Liver (tissue), 9 donors: ENCODE results near the gene CACNA1E. TPM values are rescaled to one million over a fixed set of nuclear protein-coding genes. Genes with fewer than 3 reads are reported as not detected.

ENCODE experiments used
- DNase-seq: peaks from one replicate; pipeline ENCODE4 v3.0.0-alpha.2; 2017; ENCODE audit warnings: low spot score
- H3K27ac ChIP-seq, 2 donors: one replicate each; pipeline ENCODE4 v1.7.0; 2013; ENCODE audit warnings: inconsistent platforms in 2 of 2, low read length in 2 of 2, control low read depth in 1 of 2, low read depth in 1 of 2, mild to moderate bottlenecking in 1 of 2
- H3K27me3 ChIP-seq, 4 donors: one replicate each; pipeline versions ENCODE4 v1.6.1 to v1.7.0; 2013; ENCODE audit warnings: low read length in 3 of 4, inconsistent platforms in 1 of 4, mild to moderate bottlenecking in 1 of 4, moderate library complexity in 1 of 4; ENCODE audit not compliant: control insufficient read depth in 4 of 4, insufficient read depth in 4 of 4
- H3K36me3 ChIP-seq, 4 donors: one replicate each; pipeline versions ENCODE4 v1.6.1 to v1.7.0; 2013; ENCODE audit warnings: low read length in 3 of 4, mild to moderate bottlenecking in 3 of 4, low read depth in 1 of 4, moderate library complexity in 1 of 4; ENCODE audit not compliant: control insufficient read depth in 4 of 4, insufficient read depth in 3 of 4
- H3K4me1 ChIP-seq, 4 donors: one replicate each; pipeline versions ENCODE4 v1.6.1 to v1.7.0; 2013; ENCODE audit warnings: low read length in 3 of 4, mild to moderate bottlenecking in 3 of 4, moderate library complexity in 1 of 4; ENCODE audit not compliant: control insufficient read depth in 4 of 4, insufficient read depth in 4 of 4
- H3K4me3 ChIP-seq, 3 donors: one replicate each; pipeline versions ENCODE4 v1.6.1 to v1.7.0; 2013; ENCODE audit warnings: low read length in 3 of 3, control low read depth in 1 of 3, low read depth in 1 of 3, mild to moderate bottlenecking in 1 of 3
- H3K9ac ChIP-seq, 2 donors: one replicate each; pipeline ENCODE4 v1.7.0; 2013; ENCODE audit warnings: low read length in 2 of 2, mild to moderate bottlenecking in 2 of 2, moderate library complexity in 2 of 2, control low read depth in 1 of 2, low read depth in 1 of 2
- H3K9me3 ChIP-seq, 4 donors: one replicate each; pipeline versions ENCODE4 v1.6.1 to v1.7.0; 2013; ENCODE audit warnings: low read length in 3 of 4; ENCODE audit not compliant: control insufficient read depth in 4 of 4
- EGR1 ChIP-seq, 2 donors: IDR thresholded peaks; 2 replicates each; pipeline ENCODE4 v1.6.1; 2016 to 2018; ENCODE audit warnings: antibody characterized with exemption in 2 of 2, low read depth in 2 of 2
- FOXA1 ChIP-seq: IDR thresholded peaks from 2 replicates; pipeline ENCODE4 v1.6.1; 2016; ENCODE audit warnings: antibody characterized with exemption
- FOXA2 ChIP-seq: IDR thresholded peaks from 2 replicates; pipeline ENCODE4 v1.6.1; 2016; ENCODE audit warnings: antibody characterized with exemption
- GABPA ChIP-seq, 2 donors: IDR thresholded peaks in 1 of 2; conservative IDR thresholded peaks in 1 of 2; 2 replicates each; pipeline ENCODE4 v1.6.1; 2016; ENCODE audit warnings: antibody characterized with exemption in 2 of 2, mild to moderate bottlenecking in 1 of 2, moderate library complexity in 1 of 2
- HNF4A ChIP-seq, 2 donors: conservative IDR thresholded peaks; 2 replicates each; pipeline ENCODE4 v1.6.1; 2016; ENCODE audit warnings: antibody characterized with exemption in 2 of 2, mild to moderate bottlenecking in 2 of 2
- HNF4G ChIP-seq: IDR thresholded peaks from 2 replicates; pipeline ENCODE4 v1.6.1; 2016; ENCODE audit warnings: antibody characterized with exemption
- JUND ChIP-seq, 2 donors: IDR thresholded peaks; 2 replicates each; pipeline ENCODE4 v1.6.1; 2016; ENCODE audit warnings: antibody characterized with exemption in 2 of 2
- NR2F2 ChIP-seq: IDR thresholded peaks from 2 replicates; pipeline ENCODE4 v1.6.1; 2016; ENCODE audit warnings: antibody characterized with exemption
- RAD21 ChIP-seq, 2 donors: IDR thresholded peaks; 2 replicates each; pipeline ENCODE4 v1.6.1; 2016; ENCODE audit warnings: antibody characterized with exemption in 2 of 2, mild to moderate bottlenecking in 2 of 2
- SP1 ChIP-seq: IDR thresholded peaks from 2 replicates; pipeline ENCODE4 v1.6.1; 2018; ENCODE audit warnings: antibody characterized with exemption, mild to moderate bottlenecking
- TAF1 ChIP-seq: conservative IDR thresholded peaks from 2 replicates; pipeline ENCODE4 v1.6.1; 2016; ENCODE audit warnings: antibody characterized with exemption, mild to moderate bottlenecking
- WGBS: extraction: QIAGEN DNeasy Blood & Tissue Kit; methylation state at CpG from one replicate; pipeline ENCODE4 v1.1.7; 2013; 5-methylcytosine and 5-hydroxymethylcytosine counted together
- polyA plus RNA-seq, 2 donors: library from polyadenylated mRNA; stranded (reverse) in 1 of 2; unstranded in 1 of 2; fragments of 200-250 nt in 1 of 2; fragments of >200 nt in 1 of 2; fragmentation: Nextera tagmentation in 1 of 2; extraction: Ambion mirVana in 1 of 2; gene quantifications; one replicate each; pipeline versions ENCODE4 v1.2.1 to v1.2.3, GENCODE V29; 2013 to 2015
- total RNA-seq, 2 donors: library from RNA; depleted of rRNA; stranded (reverse); fragments of >200 nt; gene quantifications; one replicate each; pipeline ENCODE4 v1.2.3, GENCODE V29; 2014
- TF ChIP-seq, protein P1 (sequence below): fragments of 150-350 bp; IDR thresholded peaks from 2 replicates; pipeline ENCODE4 v1.5.1; 2017; ENCODE audit warnings: improper control_type of control experiment, low read depth, low read length; ENCODE audit not compliant: missing input control
- TF ChIP-seq, protein P2 (sequence below): IDR thresholded peaks from 2 replicates; pipeline ENCODE4 v1.6.1; 2016; ENCODE audit warnings: antibody characterized with exemption, mild to moderate bottlenecking
- TF ChIP-seq, protein P3 (sequence below): IDR thresholded peaks from 2 replicates; pipeline ENCODE4 v1.6.1; 2016; ENCODE audit warnings: antibody characterized with exemption
- TF ChIP-seq, protein P4 (sequence below): IDR thresholded peaks from 2 replicates; pipeline ENCODE4 v1.6.1; 2016; ENCODE audit warnings: antibody characterized with exemption
- TF ChIP-seq, protein P5 (sequence below): IDR thresholded peaks from 2 replicates; pipeline ENCODE4 v1.6.1; 2016; ENCODE audit warnings: antibody characterized with exemption
- donor health status: healthy.
- donor health status: healthy.
- donor health status: healthy.
- donor health status: healthy.
- donor health status: healthy.

CACNA1E gene
- total and polyA plus RNA-seq, 4 donors, result under 0.01 to 0.08 (median 0.01) TPM; not detected in 1

DNA sequence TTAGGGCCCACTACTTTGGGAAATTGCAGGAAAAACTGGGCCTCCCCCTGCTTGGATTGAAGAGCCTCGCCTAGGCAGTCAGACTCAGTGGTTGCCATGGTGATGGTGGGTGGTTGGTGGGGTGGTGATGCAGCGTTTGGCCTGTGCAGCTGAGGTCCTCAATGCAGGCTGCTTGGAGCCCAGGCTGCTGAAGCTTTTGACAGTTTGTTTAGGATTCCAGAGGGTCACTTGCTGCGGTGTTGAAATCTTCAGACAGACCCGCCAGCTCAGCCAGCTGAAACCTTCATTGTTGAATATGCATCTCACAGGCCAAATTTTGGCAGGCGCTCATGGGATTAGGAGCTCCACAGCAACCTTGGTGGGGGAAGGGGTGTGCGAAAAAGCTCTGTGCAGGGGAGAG lies 67.9 kb downstream of the CACNA1E start:
- Histone ChIP-seq H3K27ac (no peak overlapping the region), H3K9me3 (no peaks in the 10 kb centered on the region), H3K4me3 (no peak overlapping the region), H3K4me1 (no peaks in the 10 kb centered on the region), H3K36me3 (no peaks in the 10 kb centered on the region), H3K9ac (no peak overlapping the region), H3K27me3 (peaks cover 0 to 3% (median 1%) of the 10 kb centered on the region in 4 donors)
- no peak for TF ChIP-seq RAD21 (IDR thresholded peaks at IDR 0.05)
- TF ChIP-seq NR2F2, result no peak
- TF ChIP-seq, protein P1, sequence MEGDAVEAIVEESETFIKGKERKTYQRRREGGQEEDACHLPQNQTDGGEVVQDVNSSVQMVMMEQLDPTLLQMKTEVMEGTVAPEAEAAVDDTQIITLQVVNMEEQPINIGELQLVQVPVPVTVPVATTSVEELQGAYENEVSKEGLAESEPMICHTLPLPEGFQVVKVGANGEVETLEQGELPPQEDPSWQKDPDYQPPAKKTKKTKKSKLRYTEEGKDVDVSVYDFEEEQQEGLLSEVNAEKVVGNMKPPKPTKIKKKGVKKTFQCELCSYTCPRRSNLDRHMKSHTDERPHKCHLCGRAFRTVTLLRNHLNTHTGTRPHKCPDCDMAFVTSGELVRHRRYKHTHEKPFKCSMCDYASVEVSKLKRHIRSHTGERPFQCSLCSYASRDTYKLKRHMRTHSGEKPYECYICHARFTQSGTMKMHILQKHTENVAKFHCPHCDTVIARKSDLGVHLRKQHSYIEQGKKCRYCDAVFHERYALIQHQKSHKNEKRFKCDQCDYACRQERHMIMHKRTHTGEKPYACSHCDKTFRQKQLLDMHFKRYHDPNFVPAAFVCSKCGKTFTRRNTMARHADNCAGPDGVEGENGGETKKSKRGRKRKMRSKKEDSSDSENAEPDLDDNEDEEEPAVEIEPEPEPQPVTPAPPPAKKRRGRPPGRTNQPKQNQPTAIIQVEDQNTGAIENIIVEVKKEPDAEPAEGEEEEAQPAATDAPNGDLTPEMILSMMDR, result no peak
- TF ChIP-seq GABPA (IDR thresholded peaks at IDR 0.05 in 1 of 2, conservative IDR thresholded peaks at IDR 0.05 in 1 of 2), result no peak
- no peak for DNase-seq
- 55% methylated on average over 6 of the region's 6 CpGs for WGBS

DNA sequence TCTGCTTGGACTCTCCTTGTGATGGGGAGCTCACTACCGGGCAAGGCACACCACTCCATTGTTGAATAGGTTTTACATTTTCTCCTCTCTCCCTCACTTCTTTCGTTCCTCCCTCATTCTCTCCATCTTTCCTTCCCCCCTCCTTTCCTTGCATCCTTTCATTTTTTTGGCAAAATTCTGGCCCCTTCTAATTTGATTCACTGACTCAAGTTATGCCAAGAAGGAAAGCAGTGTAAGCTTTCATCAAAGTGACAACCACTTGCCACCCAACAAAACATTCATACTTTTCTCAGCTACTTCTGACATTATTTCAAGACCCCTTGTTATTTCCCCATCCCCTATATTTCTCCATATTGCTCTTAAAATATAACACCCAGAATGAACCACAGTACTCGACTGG lies 68.4 kb downstream of the CACNA1E start:
- H3K4me1 ChIP-seq, result no peaks in the 10 kb centered on the region
- DNase-seq, result no peak
- no peaks in the 10 kb centered on the region for H3K36me3 ChIP-seq
- TF ChIP-seq RAD21 (IDR thresholded peaks at IDR 0.05) (no peak), FOXA1 (no peak), HNF4A (conservative IDR thresholded peaks at IDR 0.05) (no peak), NR2F2 (no peak), FOXA2 (no peak), EGR1 (IDR thresholded peaks at IDR 0.05; ENCODE audit: low read depth in 2 of 2) (no peak), TAF1 (no peak), HNF4G (no peak), JUND (IDR thresholded peaks at IDR 0.05) (no peak), SP1 (no peak)
- TF ChIP-seq, protein P2, sequence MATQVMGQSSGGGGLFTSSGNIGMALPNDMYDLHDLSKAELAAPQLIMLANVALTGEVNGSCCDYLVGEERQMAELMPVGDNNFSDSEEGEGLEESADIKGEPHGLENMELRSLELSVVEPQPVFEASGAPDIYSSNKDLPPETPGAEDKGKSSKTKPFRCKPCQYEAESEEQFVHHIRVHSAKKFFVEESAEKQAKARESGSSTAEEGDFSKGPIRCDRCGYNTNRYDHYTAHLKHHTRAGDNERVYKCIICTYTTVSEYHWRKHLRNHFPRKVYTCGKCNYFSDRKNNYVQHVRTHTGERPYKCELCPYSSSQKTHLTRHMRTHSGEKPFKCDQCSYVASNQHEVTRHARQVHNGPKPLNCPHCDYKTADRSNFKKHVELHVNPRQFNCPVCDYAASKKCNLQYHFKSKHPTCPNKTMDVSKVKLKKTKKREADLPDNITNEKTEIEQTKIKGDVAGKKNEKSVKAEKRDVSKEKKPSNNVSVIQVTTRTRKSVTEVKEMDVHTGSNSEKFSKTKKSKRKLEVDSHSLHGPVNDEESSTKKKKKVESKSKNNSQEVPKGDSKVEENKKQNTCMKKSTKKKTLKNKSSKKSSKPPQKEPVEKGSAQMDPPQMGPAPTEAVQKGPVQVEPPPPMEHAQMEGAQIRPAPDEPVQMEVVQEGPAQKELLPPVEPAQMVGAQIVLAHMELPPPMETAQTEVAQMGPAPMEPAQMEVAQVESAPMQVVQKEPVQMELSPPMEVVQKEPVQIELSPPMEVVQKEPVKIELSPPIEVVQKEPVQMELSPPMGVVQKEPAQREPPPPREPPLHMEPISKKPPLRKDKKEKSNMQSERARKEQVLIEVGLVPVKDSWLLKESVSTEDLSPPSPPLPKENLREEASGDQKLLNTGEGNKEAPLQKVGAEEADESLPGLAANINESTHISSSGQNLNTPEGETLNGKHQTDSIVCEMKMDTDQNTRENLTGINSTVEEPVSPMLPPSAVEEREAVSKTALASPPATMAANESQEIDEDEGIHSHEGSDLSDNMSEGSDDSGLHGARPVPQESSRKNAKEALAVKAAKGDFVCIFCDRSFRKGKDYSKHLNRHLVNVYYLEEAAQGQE, result no peak
- TF ChIP-seq, protein P3, sequence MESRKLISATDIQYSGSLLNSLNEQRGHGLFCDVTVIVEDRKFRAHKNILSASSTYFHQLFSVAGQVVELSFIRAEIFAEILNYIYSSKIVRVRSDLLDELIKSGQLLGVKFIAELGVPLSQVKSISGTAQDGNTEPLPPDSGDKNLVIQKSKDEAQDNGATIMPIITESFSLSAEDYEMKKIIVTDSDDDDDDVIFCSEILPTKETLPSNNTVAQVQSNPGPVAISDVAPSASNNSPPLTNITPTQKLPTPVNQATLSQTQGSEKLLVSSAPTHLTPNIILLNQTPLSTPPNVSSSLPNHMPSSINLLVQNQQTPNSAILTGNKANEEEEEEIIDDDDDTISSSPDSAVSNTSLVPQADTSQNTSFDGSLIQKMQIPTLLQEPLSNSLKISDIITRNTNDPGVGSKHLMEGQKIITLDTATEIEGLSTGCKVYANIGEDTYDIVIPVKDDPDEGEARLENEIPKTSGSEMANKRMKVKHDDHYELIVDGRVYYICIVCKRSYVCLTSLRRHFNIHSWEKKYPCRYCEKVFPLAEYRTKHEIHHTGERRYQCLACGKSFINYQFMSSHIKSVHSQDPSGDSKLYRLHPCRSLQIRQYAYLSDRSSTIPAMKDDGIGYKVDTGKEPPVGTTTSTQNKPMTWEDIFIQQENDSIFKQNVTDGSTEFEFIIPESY, result no peak
- TF ChIP-seq, protein P1, result no peak
- TF ChIP-seq, protein P4, sequence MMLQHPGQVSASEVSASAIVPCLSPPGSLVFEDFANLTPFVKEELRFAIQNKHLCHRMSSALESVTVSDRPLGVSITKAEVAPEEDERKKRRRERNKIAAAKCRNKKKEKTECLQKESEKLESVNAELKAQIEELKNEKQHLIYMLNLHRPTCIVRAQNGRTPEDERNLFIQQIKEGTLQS, result no peak
- TF ChIP-seq, protein P5, sequence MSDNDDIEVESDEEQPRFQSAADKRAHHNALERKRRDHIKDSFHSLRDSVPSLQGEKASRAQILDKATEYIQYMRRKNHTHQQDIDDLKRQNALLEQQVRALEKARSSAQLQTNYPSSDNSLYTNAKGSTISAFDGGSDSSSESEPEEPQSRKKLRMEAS, result no peak
- no peak overlapping the region for H3K27ac ChIP-seq
- no peak overlapping the region for H3K9ac ChIP-seq
- no peaks in the 10 kb centered on the region for H3K9me3 ChIP-seq
- no peak overlapping the region for H3K4me3 ChIP-seq
- H3K27me3 ChIP-seq, result peaks cover 0 to 4% (median 1%) of the 10 kb centered on the region in 4 donors
- 80% methylated on average over 3 of the region's 3 CpGs for WGBS
